Omental fat pad (tissue), 4 donors: ENCODE results near the gene SEMA4D. TPM values are rescaled to one million over a fixed set of nuclear protein-coding genes. Genes with fewer than 3 reads are reported as not detected.

Source experiments
- ATAC-seq: fragments of 150-250 bp; one replicate; pipeline ENCODE4 v1.9.1; 2016; ENCODE audit warnings: mild to moderate bottlenecking, moderate library complexity; ENCODE audit not compliant: low FRiP score
- DNase-seq: peaks from one replicate; pipeline ENCODE4 v3.0.0-alpha.2; 2019; ENCODE audit warnings: low spot score
- total RNA-seq, 4 donors: library from RNA; depleted of rRNA; stranded (reverse); fragments of >200 nt; gene quantifications; one replicate each; pipeline ENCODE4 v1.1.0, GENCODE V29; 2016
- TF ChIP-seq, protein P1 (sequence below), 3 donors: fragments of 450-650 bp; IDR thresholded peaks; one replicate each; pipeline ENCODE4 v1.5.1; 2016 to 2017; ENCODE audit warnings: antibody characterized with exemption in 3 of 3, mild to moderate bottlenecking in 3 of 3, moderate library complexity in 2 of 3

The SEMA4D gene
- total RNA-seq, 4 donors from 2014 or later, result 14.2 to 49.5 (median 18.3) TPM

DNA sequence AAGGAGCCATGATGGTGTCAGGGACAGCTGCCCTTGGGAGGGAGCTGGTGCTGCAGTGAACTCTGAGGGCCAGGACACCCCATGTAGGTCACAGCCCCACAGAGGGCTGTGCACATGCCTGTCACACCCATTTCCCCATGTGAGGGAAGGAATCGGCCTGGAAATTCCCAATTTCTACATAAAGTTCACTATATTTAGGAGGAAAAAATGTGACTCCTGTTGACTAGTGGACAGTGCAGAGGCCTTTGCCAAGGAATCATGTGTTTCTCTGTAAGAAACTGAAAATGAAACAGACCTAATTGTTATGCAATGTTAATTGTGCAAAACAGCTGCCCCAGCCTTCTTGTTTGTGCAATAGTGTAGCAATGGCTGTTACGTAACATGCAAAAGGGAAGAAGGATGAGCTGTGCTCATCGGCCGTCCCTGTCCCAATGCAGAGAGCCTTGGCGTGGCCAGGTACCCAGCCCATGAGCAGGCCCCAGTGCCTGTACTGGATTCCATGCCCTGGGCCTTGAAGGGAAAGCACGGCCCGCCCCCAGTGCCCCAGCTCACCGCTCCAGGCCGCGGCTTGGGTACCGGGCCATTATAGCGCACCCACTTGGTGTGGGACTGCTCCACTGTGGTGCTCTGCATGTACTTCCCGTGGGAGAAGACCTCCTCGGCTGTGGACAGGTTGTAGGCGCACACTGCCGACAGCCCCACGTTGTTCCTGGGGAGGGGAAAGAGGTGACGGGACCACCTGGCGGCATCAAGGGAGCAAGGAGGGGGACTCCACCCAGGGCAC is 109.6 kb downstream of the SEMA4D start:
- DNase-seq, result peak; percentile 32
- TF ChIP-seq, protein P1, sequence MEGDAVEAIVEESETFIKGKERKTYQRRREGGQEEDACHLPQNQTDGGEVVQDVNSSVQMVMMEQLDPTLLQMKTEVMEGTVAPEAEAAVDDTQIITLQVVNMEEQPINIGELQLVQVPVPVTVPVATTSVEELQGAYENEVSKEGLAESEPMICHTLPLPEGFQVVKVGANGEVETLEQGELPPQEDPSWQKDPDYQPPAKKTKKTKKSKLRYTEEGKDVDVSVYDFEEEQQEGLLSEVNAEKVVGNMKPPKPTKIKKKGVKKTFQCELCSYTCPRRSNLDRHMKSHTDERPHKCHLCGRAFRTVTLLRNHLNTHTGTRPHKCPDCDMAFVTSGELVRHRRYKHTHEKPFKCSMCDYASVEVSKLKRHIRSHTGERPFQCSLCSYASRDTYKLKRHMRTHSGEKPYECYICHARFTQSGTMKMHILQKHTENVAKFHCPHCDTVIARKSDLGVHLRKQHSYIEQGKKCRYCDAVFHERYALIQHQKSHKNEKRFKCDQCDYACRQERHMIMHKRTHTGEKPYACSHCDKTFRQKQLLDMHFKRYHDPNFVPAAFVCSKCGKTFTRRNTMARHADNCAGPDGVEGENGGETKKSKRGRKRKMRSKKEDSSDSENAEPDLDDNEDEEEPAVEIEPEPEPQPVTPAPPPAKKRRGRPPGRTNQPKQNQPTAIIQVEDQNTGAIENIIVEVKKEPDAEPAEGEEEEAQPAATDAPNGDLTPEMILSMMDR (IDR thresholded peaks at IDR 0.05), result no peak
- peak; percentile 83 for ATAC-seq

DNA sequence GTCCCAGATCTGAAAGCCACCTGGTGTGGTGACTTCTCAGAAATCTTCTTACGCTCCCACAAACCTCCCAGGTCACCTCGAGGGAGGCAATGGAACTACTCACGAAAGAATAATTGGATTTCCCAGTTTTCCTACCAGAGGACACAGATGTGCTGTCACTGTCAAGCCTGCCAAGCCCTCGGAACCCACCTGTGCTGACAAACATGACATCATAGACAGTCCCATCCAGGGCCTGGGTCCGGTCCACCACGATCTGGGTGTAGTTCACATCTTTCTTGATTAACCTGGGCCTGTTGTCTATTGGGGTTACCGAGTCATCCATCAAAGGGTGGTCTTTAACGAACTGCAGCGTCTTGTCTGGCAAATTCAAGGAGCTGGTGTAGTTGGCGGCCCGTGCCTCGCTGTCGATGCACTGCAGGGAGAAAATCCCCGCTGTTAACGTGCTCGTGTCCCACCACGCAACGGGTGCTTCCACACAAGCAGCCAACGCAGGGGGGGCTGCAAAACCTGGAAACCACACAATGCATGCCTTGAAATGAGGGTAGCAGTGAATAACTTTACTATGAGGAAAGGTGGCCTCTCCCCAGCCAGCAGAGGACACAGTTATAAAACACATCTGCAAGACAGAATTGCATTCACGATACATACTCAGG is 110.6 kb downstream of the SEMA4D start:
- no peak for ATAC-seq

DNA sequence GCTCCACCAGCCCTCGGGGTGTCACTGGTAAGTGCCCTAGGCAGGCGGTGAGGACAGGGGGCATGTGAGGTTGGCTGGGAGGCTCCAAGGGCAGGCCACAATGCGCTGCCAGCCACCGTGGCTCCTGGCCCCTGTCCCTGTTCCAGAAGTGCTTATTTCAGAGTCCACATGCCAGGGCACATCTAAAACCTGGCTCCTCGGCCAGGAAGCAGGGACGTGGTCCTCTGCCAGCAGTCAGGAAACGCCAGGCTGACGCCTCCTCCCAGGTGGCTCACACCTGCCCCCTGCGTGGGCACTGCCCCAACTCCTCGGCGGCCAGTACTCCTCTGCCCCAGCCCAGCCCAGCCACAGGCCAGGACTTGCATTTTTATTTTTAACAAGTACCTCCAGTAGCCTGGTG is 111.1 kb downstream of the SEMA4D start:
- TF ChIP-seq, protein P1 (IDR thresholded peaks at IDR 0.05), result no peak
- DNase-seq (no peak), ATAC-seq (no peak)

More for the DNA sequence above, 110.6 kb downstream of the SEMA4D start:
- TF ChIP-seq, protein P1 (IDR thresholded peaks at IDR 0.05), result no peak
- DNase-seq, result no peak

DNA sequence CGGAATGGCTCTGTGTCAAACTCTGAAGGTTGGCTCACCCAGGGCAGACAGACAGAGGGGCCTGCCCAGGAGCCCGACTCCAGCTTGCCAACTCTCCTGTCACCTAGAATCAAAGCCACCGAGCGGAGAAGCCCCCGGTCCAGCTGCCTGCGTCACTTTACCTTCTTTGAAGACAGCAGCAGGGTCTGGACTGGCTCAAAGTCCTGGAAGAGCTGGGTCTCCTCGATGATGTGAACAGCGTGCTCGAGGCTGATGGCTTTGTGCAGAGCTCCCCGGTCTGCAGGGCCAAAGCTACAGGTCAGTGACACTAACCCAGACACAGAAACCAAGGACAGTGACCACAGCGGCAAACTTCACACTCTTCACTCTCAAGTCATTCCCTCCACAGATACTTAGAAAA is 111.7 kb downstream of the SEMA4D start:
- ATAC-seq, result no peak
- TF ChIP-seq, protein P1 (IDR thresholded peaks at IDR 0.05), result no peak
- DNase-seq, result no peak

DNA sequence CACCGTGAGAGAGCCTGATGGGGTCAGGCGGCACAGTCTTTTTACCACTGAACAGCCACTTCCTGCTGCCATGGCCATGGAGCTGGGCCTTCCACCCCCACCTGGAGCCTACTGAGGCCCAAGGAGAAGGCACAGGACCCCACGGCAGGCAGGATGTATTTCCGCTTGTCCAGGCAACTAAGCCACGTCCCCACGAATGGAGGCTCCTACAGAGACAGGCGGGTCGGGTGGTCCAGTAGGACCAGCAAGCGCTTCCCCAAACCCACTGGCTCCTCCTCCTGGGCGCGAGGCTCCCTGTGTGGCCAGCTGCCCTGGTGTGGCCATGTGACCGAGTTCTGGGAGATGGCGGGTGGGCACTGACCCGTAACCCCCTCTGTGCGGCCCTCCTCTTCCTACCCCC is 113.1 kb downstream of the SEMA4D start:
- ATAC-seq (no peak), DNase-seq (no peak)
- TF ChIP-seq, protein P1 (IDR thresholded peaks at IDR 0.05), result no peak

DNA sequence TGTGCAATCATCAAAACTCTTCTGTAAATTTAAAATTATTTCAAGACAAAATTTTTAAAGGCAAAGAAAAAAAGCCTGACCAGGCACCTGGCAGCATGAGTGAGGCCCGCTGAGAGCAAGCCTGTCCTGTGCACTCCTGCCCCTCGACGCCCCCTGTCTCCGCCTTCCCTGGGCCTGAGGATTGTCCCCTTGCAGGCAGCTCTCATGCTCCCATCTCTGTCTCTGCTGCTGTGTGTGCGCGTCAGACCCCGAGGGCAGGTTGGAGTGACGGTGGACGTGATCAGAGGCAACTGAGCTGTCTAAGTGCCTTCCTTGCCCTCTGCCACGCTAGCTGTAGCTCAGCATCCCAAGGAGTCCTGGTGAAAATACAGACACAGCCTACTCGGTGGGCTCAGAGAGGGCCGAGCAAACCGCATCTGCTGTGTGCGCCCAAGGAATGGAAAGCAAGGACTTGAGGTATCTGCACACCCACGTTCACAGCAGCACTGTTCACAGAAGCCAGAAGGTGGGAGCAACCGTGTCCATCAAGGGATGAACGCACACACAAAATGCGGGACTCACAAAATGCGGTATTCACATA is 114.1 kb downstream of the SEMA4D start:
- DNase-seq, result no peak
- TF ChIP-seq, protein P1 (IDR thresholded peaks at IDR 0.05), result no peak
- ATAC-seq, result no peak
